Neural crest cell (in vitro differentiated cells): ENCODE measurements around the gene FMO1. TPM values are rescaled to one million over a fixed set of nuclear protein-coding genes. Genes with fewer than 3 reads are reported as not detected.

ENCODE experiments used
- DNase-seq: peaks from one replicate; pipeline ENCODE4 v3.0.0; 2021; ENCODE audit warnings: low read depth, mixed read lengths, low spot score
- H3K27ac Mint-ChIP-seq: one replicate; pipeline ENCODE4 v1.8.0; 2021; ENCODE audit warnings: mild to moderate bottlenecking, mixed read lengths; ENCODE audit not compliant: unreplicated experiment
- H3K27me3 Mint-ChIP-seq: 2 replicates; pipeline ENCODE4 v1.8.0; 2021; ENCODE audit warnings: low read depth, mild to moderate bottlenecking, mixed read lengths
- H3K36me3 Mint-ChIP-seq: 2 replicates; pipeline ENCODE4 v1.8.0; 2021; ENCODE audit warnings: low read depth, mild to moderate bottlenecking, mixed read lengths
- H3K4me1 Mint-ChIP-seq: 2 replicates; pipeline ENCODE4 v1.8.0; 2021; ENCODE audit warnings: mixed read lengths
- H3K4me3 Mint-ChIP-seq: one replicate; pipeline ENCODE4 v1.8.0; 2021; ENCODE audit warnings: mild to moderate bottlenecking, mixed read lengths
- H3K9me3 Mint-ChIP-seq: 2 replicates; pipeline ENCODE4 v1.8.0; 2021; ENCODE audit warnings: mixed read lengths
- long read RNA-seq: library from polyadenylated mRNA; unstranded; transcript quantifications from one replicate; pipeline ENCODE4 v2.0.0, GENCODE V29; 2020
- total RNA-seq: library from RNA; stranded (reverse); gene quantifications from 2 replicates; pipeline ENCODE4 v1.2.1, GENCODE V29; 2021
- TF ChIP-seq, protein P1 (sequence below): fragments of 200-600 bp; sonication (generic); conservative IDR thresholded peaks from 2 replicates; pipeline ENCODE4 v1.5.0; 2021; ENCODE audit warnings: antibody characterized with exemption, mild to moderate bottlenecking

Gene FMO1
- total RNA-seq: not detected in 2 replicates
- long read RNA-seq: 0 reads

GRCh38 chr1:171248302-171248701 lies at the start of gene FMO1:
Gene FMO1 (plus strand): TSS chr1:171248494. CDS start chr1:171258088, 9,594 bp downstream.
- peaks cover 3% of the 10 kb centered on the region for H3K9me3 Mint-ChIP-seq
- TF ChIP-seq, protein P1, sequence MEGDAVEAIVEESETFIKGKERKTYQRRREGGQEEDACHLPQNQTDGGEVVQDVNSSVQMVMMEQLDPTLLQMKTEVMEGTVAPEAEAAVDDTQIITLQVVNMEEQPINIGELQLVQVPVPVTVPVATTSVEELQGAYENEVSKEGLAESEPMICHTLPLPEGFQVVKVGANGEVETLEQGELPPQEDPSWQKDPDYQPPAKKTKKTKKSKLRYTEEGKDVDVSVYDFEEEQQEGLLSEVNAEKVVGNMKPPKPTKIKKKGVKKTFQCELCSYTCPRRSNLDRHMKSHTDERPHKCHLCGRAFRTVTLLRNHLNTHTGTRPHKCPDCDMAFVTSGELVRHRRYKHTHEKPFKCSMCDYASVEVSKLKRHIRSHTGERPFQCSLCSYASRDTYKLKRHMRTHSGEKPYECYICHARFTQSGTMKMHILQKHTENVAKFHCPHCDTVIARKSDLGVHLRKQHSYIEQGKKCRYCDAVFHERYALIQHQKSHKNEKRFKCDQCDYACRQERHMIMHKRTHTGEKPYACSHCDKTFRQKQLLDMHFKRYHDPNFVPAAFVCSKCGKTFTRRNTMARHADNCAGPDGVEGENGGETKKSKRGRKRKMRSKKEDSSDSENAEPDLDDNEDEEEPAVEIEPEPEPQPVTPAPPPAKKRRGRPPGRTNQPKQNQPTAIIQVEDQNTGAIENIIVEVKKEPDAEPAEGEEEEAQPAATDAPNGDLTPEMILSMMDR: no peak
- peaks cover 37% of the 10 kb centered on the region for H3K27me3 Mint-ChIP-seq
- no peaks in the 10 kb centered on the region for H3K36me3 Mint-ChIP-seq
- H3K4me3 Mint-ChIP-seq: no peak within 1 kb of the TSS
- no peak within 1 kb of the TSS for H3K27ac Mint-ChIP-seq
- peaks cover 8% of the 10 kb centered on the region for H3K4me1 Mint-ChIP-seq
- no peak for DNase-seq

- Mint-ChIP-seq H3K27ac (no peak overlapping the region), H3K9me3 (no peaks in the 10 kb centered on the region), H3K36me3 (no peaks in the 10 kb centered on the region), H3K4me1 (peaks cover 1% of the 10 kb centered on the region), H3K4me3 (no peak overlapping the region), H3K27me3 (peaks cover 20% of the 10 kb centered on the region)
- DNase-seq: no peak
- TF ChIP-seq, protein P1: no peak
These were observed 44.0 kb upstream of the FMO1 start for GRCh38 chr1:171204296-171204695.

DNA sequence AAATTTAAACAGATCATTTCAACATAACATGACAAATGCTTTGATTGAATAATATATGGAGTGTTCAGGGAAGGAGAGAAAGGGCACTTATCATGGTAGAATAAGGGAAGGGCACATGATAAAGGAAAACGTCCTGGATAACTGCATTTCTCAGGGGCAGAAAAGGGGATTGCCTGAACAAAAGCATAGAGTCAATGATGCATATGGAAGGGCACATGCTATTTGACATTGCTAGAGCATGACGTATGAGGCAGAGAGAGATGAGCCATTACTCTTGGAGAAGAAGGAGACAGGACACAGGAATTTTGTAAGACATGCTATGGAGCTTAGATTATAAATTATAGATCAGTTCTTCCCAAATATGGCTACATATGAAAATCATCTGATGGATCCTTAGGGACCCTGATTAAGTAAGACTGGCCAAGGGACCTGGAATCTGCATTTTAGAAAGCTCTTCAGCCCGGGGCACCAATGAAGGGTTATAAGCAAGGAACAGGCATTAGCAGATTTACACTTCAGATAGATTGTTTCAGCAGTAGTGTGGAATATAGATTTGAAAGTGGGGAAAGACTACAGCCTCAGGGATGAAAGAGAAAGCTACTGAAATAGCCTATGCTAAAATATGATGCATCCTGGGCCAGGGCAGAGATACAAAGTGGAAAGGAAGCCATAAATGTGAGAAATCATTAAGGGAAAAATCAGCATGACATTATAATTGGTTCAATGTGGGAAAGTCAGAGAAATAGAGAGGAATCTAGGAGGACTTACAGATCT lies 41.9 kb upstream of the FMO1 start:
- Mint-ChIP-seq H3K9me3 (no peaks in the 10 kb centered on the region), H3K27ac (no peak overlapping the region), H3K4me3 (no peak overlapping the region), H3K36me3 (no peaks in the 10 kb centered on the region), H3K27me3 (peaks cover 20% of the 10 kb centered on the region), H3K4me1 (peaks cover 11% of the 10 kb centered on the region)
- TF ChIP-seq, protein P1: no peak
- no peak for DNase-seq

GRCh38 chr1:171206978-171207355 lies 41.3 kb upstream of the FMO1 start:
- Mint-ChIP-seq H3K27me3 (peaks cover 20% of the 10 kb centered on the region), H3K4me1 (peaks cover 12% of the 10 kb centered on the region), H3K9me3 (no peaks in the 10 kb centered on the region), H3K4me3 (no peak overlapping the region), H3K27ac (no peak overlapping the region), H3K36me3 (no peaks in the 10 kb centered on the region)
- no peak for DNase-seq
- TF ChIP-seq, protein P1: no peak

DNA sequence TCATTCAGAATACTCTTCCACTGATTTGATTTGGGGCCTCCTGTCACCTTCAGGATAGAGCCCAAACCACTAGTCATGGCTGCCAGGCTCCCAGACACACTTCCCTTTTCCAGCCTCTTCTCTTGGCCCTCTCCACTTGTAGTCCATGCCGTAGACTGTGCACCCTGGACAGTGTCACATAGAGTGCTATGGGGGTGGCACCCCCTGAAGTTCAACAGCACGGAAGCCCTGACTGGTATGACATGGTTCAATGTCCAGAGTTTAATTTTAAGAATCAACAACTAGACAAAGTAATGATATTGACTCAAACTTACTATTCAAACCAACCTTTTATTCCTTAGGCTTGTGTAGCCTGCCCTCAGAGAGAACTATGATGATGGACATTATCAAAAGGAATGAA lies 40.9 kb upstream of the FMO1 start:
- H3K9me3 Mint-ChIP-seq: no peaks in the 10 kb centered on the region
- no peaks in the 10 kb centered on the region for H3K36me3 Mint-ChIP-seq
- peaks cover 16% of the 10 kb centered on the region for H3K4me1 Mint-ChIP-seq
- DNase-seq: no peak
- H3K27me3 Mint-ChIP-seq: peaks cover 20% of the 10 kb centered on the region
- TF ChIP-seq, protein P1: no peak
- no peak overlapping the region for H3K27ac Mint-ChIP-seq
- H3K4me3 Mint-ChIP-seq: no peak overlapping the region
